Measurements from ENCODE around the gene CTSE.

Gene CTSE

DNA sequence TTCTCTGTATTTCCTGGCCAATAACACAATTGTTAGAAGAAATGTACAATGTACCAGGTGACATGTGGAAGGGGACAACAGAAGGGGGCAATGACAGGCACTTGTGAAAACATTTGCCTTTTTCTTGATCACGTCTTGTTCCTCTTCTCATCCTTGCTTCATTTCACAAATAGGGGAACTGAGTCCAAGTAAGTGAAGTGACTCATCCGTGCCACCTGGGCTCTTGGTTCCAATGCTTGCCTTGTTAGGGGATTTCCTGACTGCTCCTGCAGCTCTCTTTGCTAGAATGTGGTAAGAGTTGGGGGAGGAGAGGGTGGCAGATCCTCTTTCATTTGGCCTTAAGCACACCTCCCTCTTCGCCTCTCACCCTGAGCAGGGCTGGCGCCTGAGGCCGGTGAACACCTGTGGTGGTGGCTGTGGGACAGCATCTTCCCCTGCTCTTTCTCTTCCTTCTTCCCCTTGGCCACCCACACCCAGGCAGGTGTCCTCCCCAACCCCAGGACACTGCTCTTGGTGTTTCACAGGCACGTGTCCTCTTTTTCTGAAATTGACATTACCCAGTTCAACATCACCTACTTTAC is 27.1 kb upstream of the CTSE start:
- peak; percentile 38 for DNase-seq (ENCODE audit: low spot score)
- TF ChIP-seq, protein P1, sequence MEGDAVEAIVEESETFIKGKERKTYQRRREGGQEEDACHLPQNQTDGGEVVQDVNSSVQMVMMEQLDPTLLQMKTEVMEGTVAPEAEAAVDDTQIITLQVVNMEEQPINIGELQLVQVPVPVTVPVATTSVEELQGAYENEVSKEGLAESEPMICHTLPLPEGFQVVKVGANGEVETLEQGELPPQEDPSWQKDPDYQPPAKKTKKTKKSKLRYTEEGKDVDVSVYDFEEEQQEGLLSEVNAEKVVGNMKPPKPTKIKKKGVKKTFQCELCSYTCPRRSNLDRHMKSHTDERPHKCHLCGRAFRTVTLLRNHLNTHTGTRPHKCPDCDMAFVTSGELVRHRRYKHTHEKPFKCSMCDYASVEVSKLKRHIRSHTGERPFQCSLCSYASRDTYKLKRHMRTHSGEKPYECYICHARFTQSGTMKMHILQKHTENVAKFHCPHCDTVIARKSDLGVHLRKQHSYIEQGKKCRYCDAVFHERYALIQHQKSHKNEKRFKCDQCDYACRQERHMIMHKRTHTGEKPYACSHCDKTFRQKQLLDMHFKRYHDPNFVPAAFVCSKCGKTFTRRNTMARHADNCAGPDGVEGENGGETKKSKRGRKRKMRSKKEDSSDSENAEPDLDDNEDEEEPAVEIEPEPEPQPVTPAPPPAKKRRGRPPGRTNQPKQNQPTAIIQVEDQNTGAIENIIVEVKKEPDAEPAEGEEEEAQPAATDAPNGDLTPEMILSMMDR (IDR thresholded peaks at IDR 0.05; ENCODE audit: extremely low read depth, missing control alignments) = no peak

DNA sequence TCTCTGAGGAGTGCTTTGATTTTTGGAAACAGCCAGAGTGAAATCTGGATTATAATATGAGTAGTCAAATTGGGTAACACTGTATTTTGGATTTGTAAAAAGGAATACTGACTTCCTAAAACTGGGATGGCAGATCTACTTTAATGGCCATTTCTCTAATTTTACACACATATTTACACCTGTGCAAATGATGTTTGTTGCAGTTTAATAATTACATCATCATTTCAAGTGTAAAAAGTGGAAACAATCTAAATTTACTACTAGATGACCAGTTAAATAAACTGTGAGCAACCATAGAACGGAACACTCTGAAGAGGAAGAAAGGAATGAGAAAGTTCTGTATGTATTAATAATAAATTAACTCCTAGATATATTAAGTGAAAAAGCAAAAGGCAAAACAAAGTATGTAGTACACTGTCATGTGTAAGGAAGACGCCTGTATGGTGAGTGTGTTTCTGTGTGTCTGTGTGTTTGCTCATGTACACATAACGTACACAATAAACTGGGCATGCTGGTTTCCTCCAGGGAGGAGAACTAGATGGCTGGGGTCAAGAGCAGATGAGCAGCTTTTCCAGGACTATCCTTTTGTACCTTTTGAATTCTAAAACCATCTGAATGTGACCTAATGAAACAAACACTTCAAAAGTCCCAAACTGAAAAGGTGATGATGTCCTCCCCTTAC is 26.4 kb upstream of the CTSE start:
- no peak for DNase-seq (ENCODE audit: low spot score)
- TF ChIP-seq, protein P1 (IDR thresholded peaks at IDR 0.05; ENCODE audit: extremely low read depth, missing control alignments) = no peak

DNA sequence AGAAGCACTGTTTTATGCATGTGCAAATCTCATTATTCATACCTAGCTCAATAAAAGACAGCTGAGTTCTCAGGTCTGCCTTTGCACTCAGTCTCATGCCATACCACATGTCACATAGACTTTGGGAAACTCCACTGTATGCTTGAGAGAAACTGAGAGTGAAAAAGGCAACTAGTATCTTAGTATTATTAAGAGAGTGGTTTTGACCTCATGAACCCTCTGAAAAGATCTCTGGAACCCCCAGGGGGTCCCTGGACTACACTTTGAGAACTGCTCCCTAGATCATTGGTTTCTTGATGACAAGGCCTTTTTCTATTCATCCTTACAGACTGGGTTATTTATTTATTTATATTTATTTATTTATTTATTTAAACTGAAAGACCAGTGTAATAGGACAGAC is 25.6 kb upstream of the CTSE start:
- TF ChIP-seq, protein P1 (IDR thresholded peaks at IDR 0.05; ENCODE audit: extremely low read depth, missing control alignments) = no peak
- DNase-seq (ENCODE audit: low spot score) = no peak

DNA sequence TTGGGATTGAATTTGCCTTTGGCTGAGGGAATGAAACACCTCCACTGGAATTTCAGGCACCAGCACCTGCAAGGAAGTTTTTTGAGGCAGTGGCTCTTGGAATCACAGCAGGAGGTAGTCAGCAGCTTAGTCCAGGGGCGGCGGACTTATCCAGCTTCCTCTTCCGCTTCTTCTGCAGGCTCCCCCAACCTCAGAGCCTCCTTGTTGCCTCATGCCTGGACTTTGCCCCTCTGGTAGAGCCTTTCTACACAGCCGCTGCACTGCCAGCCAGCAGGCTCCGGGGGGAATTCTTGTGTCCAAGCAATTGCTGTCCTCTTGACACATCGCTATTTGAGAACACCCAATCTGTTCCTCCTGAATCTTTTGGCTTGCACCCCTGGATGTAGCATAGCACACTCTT is 24.9 kb upstream of the CTSE start:
- no peak for DNase-seq (ENCODE audit: low spot score)
- TF ChIP-seq, protein P1 (IDR thresholded peaks at IDR 0.05; ENCODE audit: extremely low read depth, missing control alignments) = no peak

DNA sequence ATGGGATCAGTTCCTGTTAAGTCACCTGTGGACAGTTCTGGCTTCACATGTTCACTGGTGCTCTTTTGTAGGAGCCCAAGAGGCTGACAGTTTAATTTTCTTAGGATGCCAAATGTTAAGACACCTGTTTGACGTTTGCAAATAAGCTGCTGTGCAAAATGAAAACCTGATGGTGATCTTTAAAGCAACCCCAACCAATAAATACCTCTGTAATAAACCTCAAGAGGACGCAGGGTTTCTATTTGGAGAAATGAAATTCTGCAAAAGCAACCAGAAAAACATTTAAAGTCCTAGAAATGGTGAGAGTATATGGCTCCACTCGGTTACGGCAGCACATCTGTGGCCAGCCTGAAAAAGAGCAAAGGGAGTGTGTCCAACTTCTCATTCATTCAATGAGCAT is 23.6 kb upstream of the CTSE start:
- no peak for DNase-seq (ENCODE audit: low spot score)
- TF ChIP-seq, protein P1 (IDR thresholded peaks at IDR 0.05; ENCODE audit: extremely low read depth, missing control alignments) = no peak

DNA sequence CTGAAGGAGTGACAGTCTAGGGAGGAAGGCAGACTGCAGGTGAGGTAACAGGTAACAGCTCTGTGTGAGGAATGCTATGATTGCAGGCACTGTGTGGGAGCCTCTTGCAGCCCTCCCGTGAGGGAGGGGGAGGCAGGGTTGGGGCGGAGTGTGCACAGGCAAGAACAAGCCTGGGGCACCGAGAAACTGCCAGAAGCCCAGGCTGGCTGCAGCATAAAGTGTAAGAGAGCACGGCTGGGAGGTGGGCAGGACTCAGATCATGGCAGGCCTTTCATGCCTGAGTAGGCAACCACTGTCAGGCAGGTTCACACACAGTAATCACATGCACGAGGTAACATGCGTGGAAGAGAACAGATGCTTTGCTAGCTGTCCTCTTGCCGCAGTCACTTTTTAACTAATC is 17.9 kb upstream of the CTSE start:
- DNase-seq (ENCODE audit: low spot score) = no peak
- TF ChIP-seq, protein P1 (IDR thresholded peaks at IDR 0.05; ENCODE audit: extremely low read depth, missing control alignments) = no peak

DNA sequence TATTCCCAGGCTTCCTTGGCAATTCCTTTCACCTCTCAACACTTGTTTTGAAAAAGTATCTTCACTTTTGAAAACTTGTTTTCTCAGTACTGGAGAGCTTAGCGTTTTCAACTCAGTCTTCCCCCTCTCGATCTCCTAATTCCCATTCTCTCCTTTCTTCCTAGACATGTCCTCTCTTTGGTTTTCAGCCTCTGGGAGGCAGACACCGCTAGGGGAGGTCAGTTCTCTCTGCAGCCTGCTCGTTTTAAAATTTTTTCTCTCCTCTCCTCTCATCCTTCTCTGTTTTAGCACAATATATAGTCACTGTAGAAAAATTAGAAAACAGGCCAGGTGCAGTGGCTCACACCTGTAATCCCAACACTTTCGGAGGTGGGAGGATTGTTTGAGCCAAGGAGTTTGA is 16.6 kb upstream of the CTSE start:
- DNase-seq (ENCODE audit: low spot score) = no peak
- TF ChIP-seq, protein P1 (IDR thresholded peaks at IDR 0.05; ENCODE audit: extremely low read depth, missing control alignments) = no peak
